Activated CD8-positive, alpha-beta memory T cell treated with anti-CD3 and anti-CD28 coated beads, Interleukin-2, amount 50 U/mL, for 4 hours (primary cell): ENCODE measurements around the gene ST8SIA3.
"Not testable (repeated sequence)": the region's sequence is repeated elsewhere in the genome, so short reads cannot be mapped to it uniquely, and the experiment has no call there.

ENCODE experiments used
- DNase-seq: peaks from one replicate; pipeline ENCODE4 v3.0.0-alpha.2; 2020

Gene ST8SIA3

DNA sequence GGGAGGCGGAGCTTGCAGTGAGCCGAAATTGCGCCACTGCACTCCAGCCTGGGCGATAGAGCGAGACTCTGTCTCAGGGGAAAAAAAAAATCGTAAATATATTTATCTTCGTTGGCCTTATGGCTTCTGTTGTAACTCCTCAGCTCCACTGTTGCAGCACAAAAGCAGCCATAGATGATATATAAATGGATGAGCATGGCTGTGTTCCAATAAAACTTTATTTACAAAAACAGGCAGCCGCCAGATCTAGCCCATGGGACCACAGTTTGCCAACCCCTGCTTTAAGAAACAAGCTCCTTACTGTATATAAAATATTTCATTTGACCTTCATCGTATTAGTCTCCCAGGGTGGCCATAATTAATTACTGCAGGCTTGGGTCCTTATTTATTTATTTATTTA lies 20.1 kb downstream of the ST8SIA3 start:
- no peak for DNase-seq

GRCh38 chr18:57373017-57373416 lies 20.7 kb downstream of the ST8SIA3 start:
- DNase-seq, result no peak

DNA sequence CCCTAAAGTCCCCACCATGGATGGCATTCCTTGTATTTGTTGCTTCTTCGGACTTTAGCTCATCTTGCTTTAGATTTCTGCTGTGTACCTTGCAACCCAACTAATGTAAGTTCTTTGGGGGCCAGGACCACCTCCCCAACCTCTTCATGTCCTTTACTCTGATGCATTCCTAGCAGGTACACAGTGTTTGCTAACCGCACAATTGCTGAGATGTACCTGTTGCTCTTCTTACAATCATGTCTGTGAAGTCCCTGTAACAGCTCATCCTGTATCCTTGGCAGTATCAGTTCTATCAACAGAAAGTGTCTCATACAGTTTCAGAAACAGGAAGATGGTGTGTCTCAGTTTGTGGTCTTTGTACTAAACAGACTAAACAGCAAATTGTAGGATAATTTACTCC lies 24.1 kb downstream of the ST8SIA3 start:
- DNase-seq, result no peak

- no peak for DNase-seq
Measured at GRCh38 chr18:57389271-57389670, 36.9 kb downstream of the ST8SIA3 start.

- no peak for DNase-seq
Measured at GRCh38 chr18:57390044-57390443, 37.7 kb downstream of the ST8SIA3 start.

- DNase-seq, result not testable (repeated sequence)
Measured at GRCh38 chr18:57394749-57395148, 42.4 kb downstream of the ST8SIA3 start.

- not testable (repeated sequence) for DNase-seq
Measured at GRCh38 chr18:57396831-57397230, 44.5 kb downstream of the ST8SIA3 start.

GRCh38 chr18:57397440-57398132 lies 45.2 kb downstream of the ST8SIA3 start:
- no peak for DNase-seq

GRCh38 chr18:57404345-57404744 lies 52.0 kb downstream of the ST8SIA3 start:
- no peak for DNase-seq

- DNase-seq, result no peak
Measured at GRCh38 chr18:57409650-57410049, 57.3 kb downstream of the ST8SIA3 start.

DNA sequence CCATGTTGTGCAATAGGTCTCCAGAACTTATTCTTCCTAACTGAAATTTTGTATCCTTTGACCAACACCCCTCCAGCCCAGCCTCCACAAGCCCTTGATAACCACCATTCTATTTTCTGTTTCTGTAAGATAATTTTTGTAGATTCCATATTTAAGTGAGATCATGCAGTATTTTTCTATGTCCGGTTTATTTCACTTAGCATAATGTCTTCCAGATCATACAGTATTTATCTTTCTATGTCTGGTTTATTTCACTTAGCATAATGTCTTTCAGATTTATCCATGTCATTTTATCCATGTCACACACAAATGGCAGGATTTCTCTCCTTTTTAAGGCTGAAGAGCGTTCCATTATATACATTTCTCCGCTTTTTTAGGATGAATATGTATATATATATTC lies 58.4 kb downstream of the ST8SIA3 start:
- no peak for DNase-seq

- no peak for DNase-seq
Measured at GRCh38 chr18:57416542-57416941, 64.2 kb downstream of the ST8SIA3 start.
